GM21786 (cell line): ENCODE data around the gene ZNF385B.
A peak's percentile ranks its signal among the peaks of the same experiment; 100 is the strongest.

Source experiments
- ATAC-seq: cut with Tn5 transposase; IDR thresholded peaks from one replicate; pipeline ENCODE4 v1.9.1; 2021; ENCODE audit not compliant: unreplicated experiment

Gene ZNF385B

DNA sequence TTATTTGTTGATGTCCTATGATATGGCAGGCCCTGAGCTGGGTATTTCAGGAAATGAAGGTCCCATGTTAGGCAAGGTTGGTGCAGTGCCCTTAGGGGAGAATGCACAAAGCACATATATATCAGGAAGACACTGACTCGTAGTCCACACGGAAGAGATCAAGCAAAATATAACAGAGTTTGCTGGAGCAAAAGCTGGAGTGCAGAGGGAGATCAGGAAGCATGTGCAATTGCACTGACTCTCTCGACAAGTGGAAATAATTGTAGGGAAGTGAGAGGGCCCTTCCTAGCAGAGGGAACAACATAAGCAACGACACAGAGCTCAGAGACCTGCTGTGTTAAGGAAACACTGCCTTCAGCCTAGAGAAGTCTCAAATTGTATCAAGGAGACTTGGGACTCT, 4.2 kb downstream of the ZNF385B start:
- ATAC-seq: no peak

DNA sequence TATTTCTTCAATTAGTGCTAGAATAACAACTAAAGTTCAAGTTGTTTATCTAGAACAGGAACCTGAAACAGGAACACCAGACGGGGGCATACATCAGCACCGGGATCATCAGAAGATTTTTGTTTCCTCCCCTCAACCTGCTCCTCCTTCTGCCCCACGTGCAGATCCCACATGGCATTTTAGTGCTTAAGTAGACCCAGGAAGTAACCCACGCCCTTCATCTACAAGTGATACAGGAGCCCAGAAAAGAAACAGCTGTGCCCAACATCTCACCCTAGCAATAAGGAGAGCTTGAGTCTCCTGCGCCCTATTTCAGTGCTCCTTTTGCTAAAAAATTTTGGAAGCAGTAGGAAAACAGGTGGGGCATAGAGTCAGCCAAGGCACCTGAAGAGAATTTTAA, 5.2 kb downstream of the ZNF385B start:
- no peak for ATAC-seq

DNA sequence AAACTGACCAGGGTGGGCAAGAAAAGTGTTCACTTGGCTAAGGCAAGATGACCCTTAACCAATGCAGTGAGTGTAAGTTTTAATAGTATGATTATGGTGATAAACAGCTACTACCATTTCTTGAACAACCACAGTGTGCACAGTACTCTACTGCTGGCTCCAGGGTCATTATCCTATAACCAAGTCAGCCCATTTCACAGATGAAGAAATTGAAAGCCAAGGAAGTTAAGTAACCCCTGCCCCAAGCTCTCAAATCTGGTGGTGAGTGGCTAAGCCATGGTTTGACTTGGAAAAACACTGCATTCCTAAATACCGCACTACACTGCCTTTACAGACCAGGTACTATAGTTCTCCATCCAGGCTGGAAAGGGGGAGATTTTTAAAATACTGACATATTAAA, 5.7 kb downstream of the ZNF385B start:
- no peak for ATAC-seq

DNA sequence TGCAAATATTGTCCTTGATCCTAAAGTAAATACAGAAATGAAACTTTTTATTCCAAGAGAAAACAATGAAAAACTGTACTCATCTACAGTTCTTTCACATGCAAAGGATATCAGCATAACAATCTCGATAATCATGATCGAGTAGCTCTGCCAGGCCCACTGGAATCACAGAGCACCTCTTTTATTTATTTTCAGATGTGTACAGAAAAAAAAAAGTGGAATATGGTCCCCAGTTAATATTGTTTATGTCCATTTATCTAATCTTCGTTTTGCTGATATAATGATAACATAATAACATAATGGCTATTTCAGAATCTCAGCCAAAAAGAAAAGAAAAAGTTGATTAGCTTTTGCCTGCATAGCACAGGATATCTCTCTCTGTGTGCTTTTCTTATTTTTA, 6.5 kb downstream of the ZNF385B start:
- no peak for ATAC-seq

DNA sequence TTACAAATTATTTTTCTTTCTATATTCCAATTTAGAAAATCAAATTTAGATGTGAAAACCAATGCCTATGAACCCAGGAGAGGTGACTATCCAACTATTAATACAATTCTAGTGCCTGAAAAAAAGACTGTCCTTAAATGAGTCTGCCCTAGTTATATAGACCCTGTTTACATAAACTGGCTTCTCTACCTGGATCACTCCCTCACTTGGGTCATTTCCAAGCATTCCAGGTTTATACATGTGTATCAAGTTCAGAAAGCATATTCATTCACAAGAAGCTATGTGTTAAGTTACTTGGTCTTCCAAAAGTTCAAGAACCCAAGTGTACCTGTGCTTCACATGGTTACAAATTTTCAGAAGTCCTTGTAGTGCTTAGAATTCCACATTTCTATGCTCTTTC, 8.3 kb downstream of the ZNF385B start:
- ATAC-seq: no peak

DNA sequence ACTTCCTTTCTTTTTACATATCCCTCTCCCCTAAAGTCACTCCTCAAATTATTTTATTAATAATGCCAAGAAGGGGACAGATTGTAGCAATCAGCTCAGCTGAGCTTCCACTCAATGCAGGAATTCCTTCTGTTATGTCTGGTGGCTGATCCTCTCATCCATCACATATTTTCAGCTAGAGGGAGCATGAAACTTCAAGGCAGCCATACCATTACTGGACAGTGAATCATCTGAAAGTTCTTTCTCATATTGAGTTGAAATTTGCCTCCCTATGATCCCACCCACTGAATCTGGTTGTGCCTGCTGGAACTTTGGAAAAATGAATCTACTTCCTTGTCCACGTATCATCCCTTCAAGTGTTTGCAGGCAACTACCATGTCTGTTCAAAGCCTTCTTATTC, 11.2 kb downstream of the ZNF385B start:
- ATAC-seq: no peak

DNA sequence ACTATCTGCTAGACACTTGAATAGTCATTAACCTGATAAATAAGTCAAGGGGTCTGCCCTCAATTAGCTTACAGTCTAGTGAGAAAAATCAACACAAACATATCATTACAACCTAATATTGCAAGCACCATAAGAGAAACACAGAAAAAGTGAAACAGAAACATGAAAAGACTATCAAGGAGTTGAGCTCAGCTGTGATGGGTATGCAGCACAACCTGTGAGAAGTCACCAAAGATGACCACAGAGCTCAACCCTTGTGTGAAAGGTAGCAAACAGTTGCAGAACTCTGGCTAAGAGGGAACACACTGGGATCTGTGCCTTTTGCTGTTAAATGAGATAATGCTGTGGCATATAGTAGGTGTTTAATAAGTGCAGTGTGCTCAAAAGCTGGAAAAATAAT, 11.7 kb downstream of the ZNF385B start:
- no peak for ATAC-seq

DNA sequence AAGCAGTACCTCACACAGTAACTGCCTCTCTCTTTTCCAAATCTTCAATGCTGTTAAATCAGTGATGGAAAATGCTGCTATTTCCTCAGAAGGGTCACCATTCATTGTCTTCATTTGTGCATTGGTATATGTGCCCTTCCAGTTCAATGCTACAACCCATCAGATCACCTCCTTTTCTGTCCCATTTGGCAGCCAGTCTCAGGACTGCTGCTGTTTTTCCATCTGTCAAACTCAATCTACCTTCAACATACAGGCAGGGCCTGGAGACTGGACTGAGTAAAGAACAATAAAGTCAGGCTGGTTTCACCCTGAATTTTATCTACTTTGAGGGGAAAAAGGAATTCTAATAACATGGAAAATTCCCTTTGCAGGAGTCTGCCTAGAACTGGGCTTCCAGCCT, 17.9 kb downstream of the ZNF385B start:
- no peak for ATAC-seq

DNA sequence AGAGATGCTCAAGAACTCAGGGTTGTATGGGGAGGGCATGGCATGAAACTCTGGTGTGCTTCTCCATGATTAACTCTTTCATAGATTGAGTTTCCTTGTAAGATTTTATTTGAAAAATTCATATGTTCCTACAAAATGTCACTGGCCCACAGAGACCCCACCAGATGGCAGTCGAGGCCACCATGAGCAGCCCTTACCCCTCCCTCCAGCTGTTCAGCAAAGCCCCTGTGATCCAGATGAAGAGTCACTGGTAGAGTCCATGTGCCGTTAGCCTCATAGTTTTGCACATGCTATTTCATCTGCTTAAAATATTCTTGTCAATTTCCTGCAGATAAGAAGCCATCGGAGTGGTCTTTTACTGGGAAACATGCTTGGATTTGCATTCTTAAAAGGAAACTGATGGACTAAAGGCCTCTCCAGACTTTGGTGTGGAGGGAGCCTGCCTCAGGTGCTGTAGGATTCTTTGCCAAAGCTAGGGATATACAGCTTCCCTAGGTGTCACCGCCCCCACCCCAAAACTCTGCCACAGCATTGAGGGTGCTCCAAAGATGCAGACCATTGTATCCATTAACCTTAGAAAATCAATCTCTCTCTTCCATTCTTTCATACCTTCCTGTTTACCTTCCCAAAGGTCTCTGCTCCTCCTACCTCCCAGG, 18.8 kb downstream of the ZNF385B start:
- no peak for ATAC-seq

DNA sequence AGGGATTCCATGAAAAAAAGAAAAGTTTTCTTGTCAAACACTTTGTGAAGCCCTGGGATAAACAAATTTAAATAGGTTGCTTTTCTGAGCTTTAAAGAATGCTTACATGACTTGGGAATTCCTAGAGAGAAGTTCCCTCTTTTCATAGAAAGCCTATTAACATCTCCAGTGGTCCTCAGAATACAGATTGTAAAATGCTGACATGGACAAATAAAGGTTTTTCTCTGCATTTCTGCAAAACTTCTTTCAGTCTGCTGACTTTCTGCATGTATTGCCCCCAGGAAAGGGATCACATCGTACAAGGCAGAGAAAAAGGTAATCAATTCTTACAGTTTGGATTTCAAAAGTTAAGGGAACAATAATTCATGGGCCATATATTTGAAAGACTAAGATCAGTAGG, 20.6 kb downstream of the ZNF385B start:
- no peak for ATAC-seq

DNA sequence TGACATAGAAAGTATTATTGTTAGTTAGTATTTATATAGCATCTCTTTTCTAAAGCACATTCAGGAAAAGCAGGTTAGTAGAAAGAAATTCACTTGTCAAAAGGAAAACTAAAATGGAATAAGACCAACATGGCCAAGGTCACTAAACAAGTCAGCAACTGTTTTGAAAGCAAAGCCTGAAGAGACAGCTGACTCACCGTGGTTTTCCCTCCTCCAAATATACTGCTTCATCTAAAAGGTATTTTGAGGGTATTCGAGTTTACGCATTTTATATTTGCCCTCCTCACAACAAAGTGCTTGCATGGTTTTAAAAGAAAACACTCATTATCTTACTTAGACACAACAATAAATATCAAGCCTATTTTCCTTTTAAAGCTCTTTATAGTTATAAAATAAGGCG, 24.0 kb downstream of the ZNF385B start:
- ATAC-seq: no peak

DNA sequence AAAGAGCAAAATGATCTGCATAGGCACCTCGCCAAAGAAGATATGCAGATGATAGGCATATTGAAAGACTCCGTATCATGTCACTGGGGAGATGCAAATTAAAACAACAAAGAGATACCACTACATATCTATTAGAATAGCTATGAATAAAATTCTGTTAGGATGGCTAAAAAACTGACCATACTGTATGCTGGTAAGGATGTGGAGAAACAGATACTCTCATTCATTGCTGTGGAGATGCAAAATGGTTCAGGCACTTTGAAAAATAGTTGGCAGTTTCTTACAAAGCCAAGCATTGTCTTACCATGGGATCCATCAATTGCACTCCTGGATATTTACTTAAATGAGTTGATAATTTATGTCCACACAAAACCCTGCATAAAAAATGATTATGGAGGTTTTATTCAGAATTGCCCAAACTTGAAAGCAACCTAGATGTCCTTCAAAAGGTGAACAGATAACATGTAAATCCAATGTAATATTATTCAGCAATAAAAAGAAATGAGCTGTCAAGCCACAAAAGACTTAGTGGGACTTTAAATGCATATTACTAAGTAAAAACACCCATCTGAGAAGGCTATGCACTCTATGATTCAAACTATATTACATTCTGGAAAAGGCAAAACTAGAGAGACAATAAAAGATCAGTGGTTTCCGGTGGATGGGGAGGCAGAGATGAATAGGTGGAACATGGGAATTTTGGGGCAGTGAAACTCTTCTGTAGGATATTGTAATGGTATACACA, 31.2 kb downstream of the ZNF385B start:
- ATAC-seq: no peak

DNA sequence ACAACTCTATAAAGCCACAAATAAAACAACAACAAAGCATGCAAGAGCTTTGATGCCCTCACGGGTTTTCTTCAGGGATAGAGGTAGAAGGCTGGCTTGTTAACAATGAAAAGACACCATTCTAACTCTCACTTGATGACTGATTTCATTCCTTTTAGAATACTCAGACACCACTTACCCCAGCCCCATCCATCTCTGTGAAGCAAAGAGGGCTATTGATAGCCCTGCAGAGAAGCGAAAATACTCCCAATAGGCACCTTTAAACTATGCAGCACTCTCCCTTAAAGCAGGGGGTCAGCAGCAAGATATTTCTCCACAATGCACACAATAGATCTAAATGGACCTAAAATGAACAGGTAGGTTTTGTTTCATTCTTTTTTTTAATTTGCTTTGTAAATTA, 35.1 kb downstream of the ZNF385B start:
- no peak for ATAC-seq

DNA sequence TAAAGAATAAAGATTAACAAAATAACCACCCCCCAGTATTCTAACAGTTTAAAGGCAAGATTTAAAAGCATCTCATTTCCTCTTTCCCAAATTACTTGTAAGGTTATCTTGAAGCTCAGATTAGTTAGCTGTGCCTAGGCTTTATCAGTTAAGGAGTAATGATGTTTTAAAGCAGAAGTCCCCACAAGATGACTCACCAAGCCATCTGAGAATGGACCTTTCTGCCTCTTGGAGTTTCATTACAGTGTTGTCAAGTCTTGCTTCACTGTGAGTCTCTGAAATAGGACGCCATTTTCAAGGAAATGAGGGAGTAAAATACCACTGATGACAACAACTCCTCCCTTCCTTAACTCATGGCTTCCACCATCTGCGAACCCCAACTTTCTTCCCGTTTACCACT, 35.9 kb downstream of the ZNF385B start:
- peak; percentile 64 for ATAC-seq

DNA sequence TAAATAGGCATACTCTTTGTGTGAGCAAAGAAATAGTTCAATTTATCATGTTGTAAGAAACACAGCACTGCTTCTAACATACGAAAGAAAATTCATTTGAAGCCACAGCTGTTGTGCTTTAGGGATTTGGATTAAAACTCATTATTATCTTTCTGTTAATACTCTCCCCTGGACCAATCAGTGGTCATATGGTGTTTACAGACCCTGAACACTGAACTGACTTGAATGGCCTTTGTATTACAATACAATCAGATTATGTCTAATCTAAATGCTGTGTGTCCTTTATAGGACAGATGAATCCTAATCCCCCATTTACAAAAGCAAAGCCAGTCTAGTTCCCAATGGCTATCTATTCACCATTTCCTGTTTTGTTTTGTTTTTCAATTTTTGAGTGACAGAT, 36.5 kb downstream of the ZNF385B start:
- no peak for ATAC-seq

DNA sequence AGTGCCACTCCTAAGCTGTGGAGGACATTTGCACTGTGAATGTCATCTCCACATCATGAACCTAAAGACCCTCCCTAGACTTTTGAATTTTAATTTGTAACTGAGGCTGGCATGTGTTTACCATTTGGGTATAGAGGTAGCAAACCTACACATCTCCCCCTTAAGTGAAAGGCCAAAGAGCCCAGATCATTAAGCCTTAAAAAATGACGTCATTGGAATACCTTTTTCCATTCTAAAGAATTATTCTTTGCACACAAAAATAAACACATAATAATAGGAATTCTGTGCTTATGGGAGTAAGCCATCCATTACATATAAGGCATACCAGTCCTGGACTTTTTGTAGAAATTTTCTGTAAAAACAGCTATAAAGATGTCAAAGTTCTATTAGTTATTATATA, 38.9 kb downstream of the ZNF385B start:
- ATAC-seq: no peak

DNA sequence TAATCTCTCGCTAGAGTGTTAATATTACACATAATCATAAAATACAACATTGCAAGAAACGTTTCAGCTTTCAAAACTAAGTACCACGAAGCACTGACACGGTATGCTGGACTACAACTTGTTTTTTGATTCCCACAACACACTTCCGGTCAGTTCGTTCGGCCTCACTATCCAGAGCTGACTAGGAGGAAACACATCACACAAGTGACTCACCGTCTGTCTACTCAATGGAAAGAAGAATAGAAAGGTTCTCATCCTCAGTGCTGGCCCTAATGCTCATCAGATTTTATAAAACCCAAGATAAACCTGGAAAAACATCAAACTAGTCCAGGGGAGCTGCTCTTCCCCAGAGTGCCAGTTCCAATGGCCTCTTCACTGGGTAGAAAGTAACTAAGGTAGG, 42.9 kb downstream of the ZNF385B start:
- no peak for ATAC-seq

DNA sequence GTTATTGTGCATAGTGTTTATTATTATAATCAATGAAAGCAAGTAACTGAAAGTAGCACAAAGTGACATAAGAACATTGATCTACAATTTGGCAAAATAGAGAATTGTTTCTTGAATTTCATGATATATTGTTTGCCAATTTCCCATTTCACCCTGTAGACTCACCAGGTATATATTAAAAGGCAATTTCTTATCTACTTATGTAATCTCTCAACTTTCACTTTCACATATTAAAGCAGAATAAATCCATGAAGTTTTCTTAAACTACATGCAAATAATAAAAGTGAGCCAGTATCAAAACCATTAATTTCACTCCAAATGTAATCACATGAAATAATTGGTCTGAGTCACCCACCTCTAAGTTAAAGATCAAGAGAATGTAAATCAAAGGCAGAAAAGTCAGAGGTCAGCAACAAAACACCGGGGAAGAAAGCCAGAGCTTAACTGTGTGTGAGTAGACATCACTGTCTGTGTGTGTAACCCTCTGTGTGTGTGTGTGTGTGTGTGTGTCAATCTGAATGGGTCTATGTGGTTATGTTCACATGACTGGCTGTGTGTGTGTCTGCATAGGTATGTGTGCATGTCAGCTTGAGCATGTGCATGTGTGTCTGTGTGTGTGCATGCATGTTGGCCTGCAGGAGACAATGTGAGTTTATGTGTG, 44.1 kb downstream of the ZNF385B start:
- ATAC-seq: no peak

DNA sequence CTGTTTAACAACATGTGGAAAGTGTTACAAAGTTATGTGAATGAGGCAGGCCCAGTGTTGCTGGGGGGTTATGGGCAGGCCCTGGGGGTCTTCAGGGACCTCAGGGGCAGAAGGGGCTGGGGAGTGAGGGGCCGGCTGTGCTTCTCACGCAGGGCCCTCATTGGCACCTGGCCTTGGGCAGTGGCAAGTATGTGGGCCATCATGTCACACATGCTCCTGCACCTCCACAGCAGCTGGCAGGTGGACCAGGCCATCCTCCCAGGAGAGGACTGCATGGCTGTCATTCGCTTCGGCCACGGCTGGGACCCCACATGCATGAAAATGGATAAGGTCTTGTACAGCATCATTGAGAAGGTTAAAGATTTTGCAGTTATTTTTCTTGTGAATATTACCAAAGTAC, 47.4 kb downstream of the ZNF385B start:
- no peak for ATAC-seq

DNA sequence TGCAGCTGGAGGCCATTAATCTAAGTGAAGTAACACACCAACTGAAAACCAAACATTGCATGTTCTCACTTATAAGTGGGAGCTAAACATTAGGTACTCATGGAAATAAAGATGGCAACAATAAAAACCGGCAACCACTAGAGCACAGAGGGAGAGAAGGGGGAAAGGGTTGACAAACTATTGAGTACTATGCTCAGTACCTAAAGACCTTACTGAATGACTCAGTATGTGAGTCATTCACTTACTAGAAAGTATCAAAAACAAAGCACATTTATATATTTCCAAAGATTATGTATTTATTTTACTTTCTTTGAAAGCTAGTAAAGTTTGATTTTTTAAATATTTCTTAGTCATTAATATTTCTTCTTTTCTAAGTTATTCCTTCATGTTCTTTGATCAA, 48.9 kb downstream of the ZNF385B start:
- ATAC-seq: no peak

DNA sequence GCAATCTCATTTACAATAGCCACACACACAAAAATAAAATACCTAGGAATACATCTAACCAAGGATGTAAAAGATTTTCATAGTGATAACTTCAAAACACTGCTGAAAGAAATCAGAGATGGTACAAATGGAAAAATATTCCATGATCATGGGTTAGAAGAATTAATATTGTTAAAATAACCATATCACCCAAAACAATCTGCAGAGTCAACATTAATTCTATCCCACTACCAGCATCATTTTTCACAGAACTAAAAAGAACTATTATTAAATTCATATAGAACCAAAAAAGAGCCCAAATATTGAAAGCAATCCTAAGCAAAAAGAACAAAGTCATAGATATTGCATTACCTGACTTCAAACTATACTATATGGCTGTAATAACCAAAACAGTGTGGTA, 50.4 kb downstream of the ZNF385B start:
- ATAC-seq: no peak

DNA sequence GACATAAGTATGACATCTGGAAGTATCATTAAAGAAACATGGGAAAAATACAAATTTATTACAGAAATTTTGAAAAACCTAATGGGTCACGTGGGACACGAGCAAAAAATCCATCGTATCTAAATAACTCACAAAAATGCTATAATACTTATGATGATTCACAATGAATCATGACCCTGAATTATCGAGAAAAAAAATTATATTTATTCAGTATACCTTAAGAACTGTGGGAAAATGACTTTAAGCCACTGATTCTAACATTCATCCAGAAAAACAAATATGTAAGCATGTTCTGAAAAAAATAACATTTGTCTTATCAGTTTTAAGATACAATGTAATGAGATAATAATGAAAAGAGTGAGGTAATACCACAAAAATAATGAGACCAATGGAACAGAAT, 51.8 kb downstream of the ZNF385B start:
- no peak for ATAC-seq
